HUDEP-2 (cell line): ENCODE measurements around the gene TSC22D4.
"Not testable (repeated sequence)": the region's sequence is repeated elsewhere in the genome, so short reads cannot be mapped to it uniquely, and the experiment has no call there.

Source experiments
- DNase-seq, 76 experiments: peaks; one replicate each; lab custom pipeline; 2025; ENCODE audit not compliant: unreplicated experiment in 76 of 76; lab: John Stamatoyannopoulos, UW

TSC22D4 gene

GRCh38 chr7:100478958-100479660 lies at the start of gene TSC22D4:
TSS of gene TSC22D4 (minus strand) at chr7:100479214. CDS start at chr7:100478038, 1,176 bp downstream.
- peak; percentile 76 to 98 (median 94) for DNase-seq

GRCh38 chr7:100528108-100528866 lies 49.3 kb upstream of the TSC22D4 start:
- DNase-seq, result not testable (repeated sequence)

- DNase-seq, result not testable (repeated sequence)
These were observed 44.2 kb upstream of the TSC22D4 start for GRCh38 chr7:100523192-100523591.

GRCh38 chr7:100521909-100522593 lies 43.0 kb upstream of the TSC22D4 start:
- peak in 4 of 76 experiments; percentile 24 to 51 (median 31) for DNase-seq

GRCh38 chr7:100521076-100521475 lies 42.1 kb upstream of the TSC22D4 start:
- no peak for DNase-seq

GRCh38 chr7:100520138-100520537 lies 41.1 kb upstream of the TSC22D4 start:
- DNase-seq, result no peak

GRCh38 chr7:100519580-100519979 lies 40.6 kb upstream of the TSC22D4 start:
- no peak for DNase-seq

- DNase-seq, result no peak
These were observed 38.3 kb upstream of the TSC22D4 start for GRCh38 chr7:100517305-100517704.

GRCh38 chr7:100516135-100516812 lies 37.3 kb upstream of the TSC22D4 start:
- peak in 68 of 76 experiments; percentile 6 to 90 (median 62) for DNase-seq

- no peak for DNase-seq
These were observed 36.1 kb upstream of the TSC22D4 start for GRCh38 chr7:100515072-100515532.

- DNase-seq, result peak in 4 of 76 experiments; percentile 4 to 36 (median 12)
These were observed 34.3 kb upstream of the TSC22D4 start for GRCh38 chr7:100513212-100513810.

- DNase-seq, result peak in 72 of 76 experiments; percentile 22 to 93 (median 64)
These were observed 31.6 kb upstream of the TSC22D4 start for GRCh38 chr7:100510437-100511239.

GRCh38 chr7:100509231-100509630 lies 30.2 kb upstream of the TSC22D4 start:
- no peak for DNase-seq

- DNase-seq, result peak in 19 of 76 experiments; percentile 3 to 57 (median 19)
These were observed 27.4 kb upstream of the TSC22D4 start for GRCh38 chr7:100506356-100506923.

- DNase-seq, result no peak
These were observed 26.0 kb upstream of the TSC22D4 start for GRCh38 chr7:100504887-100505611.

GRCh38 chr7:100504031-100504430 lies 25.0 kb upstream of the TSC22D4 start:
- not testable (repeated sequence) for DNase-seq

GRCh38 chr7:100500743-100501142 lies 21.7 kb upstream of the TSC22D4 start:
- DNase-seq, result not testable (repeated sequence)

- DNase-seq, result no peak
These were observed 17.5 kb upstream of the TSC22D4 start for GRCh38 chr7:100496509-100496908.
